COR-L47 (cell line): Measurements from ENCODE around the gene FNDC3B.

Experiments
- DNase-seq: peaks from one replicate; lab custom pipeline; 2025; lab: John Stamatoyannopoulos, UW

The FNDC3B gene

GRCh38 chr3:172449466-172450149 is 410.2 kb downstream of the FNDC3B start:
- no peak for DNase-seq
